HG02973 (cell line): ENCODE measurements around the gene S100A9.
"Not testable (repeated sequence)": the region's sequence is repeated elsewhere in the genome, so short reads cannot be mapped to it uniquely, and the experiment has no call there.

Experiments
- ATAC-seq: cut with Tn5 transposase; IDR thresholded peaks from one replicate; pipeline ENCODE4 v1.9.1; 2021; ENCODE audit warnings: moderate library complexity; ENCODE audit not compliant: unreplicated experiment

S100A9 gene

GRCh38 chr1:153343811-153344717 lies 13.6 kb upstream of the S100A9 start:
- no peak for ATAC-seq

DNA sequence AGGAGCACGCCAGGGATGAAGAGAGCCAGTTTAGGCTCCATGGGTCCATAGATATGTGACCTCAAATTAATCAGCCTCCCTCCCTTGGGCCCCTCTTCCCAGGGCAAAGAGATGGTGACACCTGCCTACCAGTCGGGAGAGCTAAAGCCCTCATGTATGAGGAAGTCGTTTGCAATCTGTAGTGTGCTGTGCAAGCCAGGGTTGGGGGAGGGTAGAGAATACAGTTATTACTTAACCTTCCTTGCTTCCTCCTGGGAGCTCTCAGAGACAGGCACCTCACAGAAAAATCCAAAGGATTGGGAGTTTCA lies 13.0 kb upstream of the S100A9 start:
- ATAC-seq, result no peak

- ATAC-seq, result no peak
Observed at GRCh38 chr1:153345187-153346076, 12.2 kb upstream of the S100A9 start.

DNA sequence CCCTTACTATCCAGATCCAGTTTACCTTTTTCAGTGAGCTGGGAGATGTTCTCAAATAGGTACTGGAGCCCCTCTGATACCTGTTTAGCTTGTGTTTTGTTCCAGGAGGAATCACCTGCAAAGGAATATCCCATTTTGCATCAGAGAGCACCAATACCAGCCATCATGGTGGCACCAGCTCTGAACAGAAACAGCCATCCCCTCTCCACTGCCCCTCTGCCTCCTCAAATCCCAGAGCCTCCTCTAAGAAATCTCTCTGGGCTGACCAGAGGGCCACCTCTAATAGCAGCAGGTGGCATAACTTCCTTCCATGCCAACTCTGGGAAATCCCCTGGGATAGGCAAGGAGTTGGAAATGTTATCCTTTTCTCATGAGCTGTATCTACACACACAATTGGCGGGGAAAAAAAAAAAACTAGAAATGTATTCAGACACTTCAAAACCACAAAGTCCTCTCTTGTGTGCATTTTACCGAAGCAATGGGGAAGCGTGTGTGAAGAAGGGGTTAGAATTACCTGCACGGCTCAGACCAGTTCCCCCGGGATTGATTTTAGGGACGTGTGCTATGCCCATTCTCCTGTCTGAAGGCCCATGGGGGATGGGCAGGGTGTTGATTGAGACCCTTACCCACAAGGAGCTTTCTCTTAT lies 11.5 kb upstream of the S100A9 start:
- no peak for ATAC-seq

DNA sequence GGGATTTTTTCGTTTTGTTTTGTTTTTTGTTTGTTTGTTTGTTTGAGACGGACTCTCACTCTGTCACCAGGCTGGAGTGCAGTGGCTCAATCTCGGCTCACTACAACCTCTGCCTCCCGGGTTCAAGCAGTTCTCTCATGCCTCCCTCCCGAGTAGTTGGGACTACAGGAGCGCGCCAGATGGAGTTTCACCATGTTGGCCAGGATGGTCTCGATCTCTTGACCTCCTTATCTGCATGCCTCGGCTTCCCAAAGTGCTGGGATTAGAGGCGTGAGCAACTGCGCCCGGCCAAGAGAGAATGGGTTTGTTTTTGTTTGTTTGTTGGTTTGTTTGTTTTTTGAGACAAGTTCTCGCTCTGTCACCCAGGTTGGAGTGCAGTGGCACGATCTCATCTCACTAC lies 10.6 kb upstream of the S100A9 start:
- not testable (repeated sequence) for ATAC-seq

DNA sequence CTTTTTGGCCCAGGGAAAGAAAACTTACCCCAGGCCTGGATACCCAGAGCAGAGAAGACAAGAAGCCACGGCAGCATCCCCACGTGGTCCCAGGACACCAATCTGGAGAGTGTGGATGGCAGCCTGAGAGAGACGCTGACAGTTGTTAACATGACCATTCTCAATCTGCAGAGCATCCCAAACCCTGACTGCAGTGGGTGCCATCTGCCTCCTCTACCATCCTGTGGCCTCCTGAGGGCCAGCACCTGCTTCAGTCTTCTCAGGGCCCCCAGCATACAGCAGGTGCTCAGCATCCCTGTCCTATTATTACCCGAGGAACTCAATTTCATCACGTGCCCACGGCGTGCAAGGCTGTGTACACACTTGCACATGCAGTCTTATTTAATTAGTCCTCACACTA lies 9.8 kb upstream of the S100A9 start:
- ATAC-seq, result no peak

- no peak for ATAC-seq
Observed at GRCh38 chr1:153348511-153349362, 8.9 kb upstream of the S100A9 start, which contains the start of gene PGLYRP4. Gene PGLYRP4, minus strand, starts transcription at chr1:153348841. Its CDS starts 909 bp downstream, at chr1:153347932.

DNA sequence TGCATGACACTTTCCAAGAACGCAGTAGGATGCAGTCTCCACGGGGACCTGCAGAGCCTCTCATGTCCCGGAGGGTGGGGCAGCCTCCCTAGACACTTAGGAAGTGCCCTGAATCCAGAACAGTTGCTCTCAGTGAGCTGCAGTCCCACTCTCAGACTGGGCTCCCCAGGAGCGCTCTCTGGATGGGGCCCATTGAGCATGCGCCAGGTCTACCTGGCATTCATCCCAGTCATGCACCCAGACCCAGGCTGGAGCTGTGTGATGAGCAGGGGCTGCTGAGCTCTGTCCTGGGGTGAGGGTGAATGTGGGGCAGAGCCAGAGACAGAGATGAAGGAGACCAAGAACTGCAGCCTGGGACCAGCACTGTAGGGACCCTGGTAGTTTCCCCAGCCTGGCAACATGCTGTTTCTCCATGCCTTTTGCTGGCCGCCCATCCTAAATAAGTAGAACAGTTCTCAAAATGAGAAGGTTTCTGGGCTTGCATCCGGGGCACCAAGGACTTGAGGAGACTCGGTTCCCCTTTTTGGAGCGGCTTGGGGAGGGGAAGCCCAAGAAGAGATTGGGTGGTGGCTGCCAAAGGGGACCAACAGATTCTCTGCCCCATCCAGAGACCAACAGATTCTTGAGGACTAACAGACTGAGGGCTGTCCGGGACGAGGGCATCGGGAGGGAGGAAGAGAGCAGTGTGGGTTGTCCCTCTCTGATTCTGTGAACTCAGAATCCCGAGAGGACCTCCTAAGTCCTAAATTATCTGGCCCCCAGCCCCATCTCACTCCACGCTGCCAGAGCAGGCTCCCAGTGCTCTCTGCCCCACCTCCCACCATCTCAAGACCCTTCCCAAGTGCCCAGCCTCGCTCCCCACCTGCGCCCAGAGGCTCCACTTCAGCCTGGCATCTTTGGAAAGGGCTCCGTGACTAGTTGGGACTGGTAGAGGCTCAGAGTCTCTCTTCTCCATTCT lies 8.0 kb upstream of the S100A9 start:
- no peak for ATAC-seq

GRCh38 chr1:153350321-153350957 lies 7.2 kb upstream of the S100A9 start:
- no peak for ATAC-seq

DNA sequence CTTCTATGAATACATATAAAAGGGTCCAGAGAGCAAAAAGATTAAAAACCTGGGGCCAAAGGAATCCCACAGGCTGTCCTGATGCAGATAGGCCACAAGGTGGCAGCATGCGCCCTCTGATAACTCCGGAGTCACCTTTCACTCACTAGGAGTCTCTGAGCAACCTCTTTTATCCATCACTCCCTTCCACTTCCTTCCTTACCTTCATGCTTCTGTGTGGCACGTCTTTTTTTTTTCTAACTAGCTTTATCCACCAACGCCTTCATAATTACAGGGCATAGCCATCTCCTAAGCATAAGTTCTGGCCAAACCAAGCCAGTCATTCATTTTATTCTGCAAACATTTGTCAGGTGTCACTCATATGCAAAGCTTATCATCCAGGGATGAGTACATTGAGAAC lies 5.1 kb upstream of the S100A9 start:
- no peak for ATAC-seq

- no peak for ATAC-seq
Observed at GRCh38 chr1:153353226-153353947, 4.3 kb upstream of the S100A9 start.

GRCh38 chr1:153354515-153355193 lies 3.0 kb upstream of the S100A9 start:
- ATAC-seq, result no peak

- no peak for ATAC-seq
Observed at GRCh38 chr1:153355445-153356071, 2.1 kb upstream of the S100A9 start.

DNA sequence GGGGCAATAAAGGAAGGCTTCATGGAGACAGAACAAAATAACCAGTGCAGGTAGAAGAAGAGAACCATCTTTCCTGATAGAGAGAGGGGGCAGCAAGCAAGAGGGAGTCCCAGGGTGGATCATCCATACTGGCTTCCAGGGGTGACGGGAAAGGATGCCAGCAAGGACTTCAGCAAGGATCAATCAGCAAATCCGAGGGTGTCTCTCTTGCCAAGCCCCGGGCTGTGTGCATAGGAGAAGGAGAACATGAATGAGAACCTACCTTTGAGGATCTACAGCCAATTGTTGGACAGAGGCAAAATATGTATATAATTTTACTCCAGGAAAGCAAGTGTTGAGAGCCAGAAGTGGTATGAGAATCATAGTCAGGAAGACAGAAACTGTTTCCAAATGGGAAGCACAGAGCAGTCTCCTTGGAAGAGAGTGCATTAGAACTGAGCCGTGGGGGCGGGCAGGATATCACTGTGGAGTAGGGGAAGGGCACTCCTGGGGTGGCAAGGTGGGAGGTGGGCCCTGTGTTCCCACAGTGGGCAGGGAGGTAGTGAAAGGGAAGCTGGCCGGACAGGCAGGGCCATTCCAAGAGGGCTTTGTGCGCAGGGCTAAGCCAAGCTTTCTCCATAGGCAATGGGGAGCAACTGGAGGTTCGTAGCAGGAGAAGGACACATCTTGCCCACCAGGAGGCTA lies 1.1 kb upstream of the S100A9 start:
- no peak for ATAC-seq

- ATAC-seq, result no peak
Observed at GRCh38 chr1:153357076-153357852, 390 bp upstream of the S100A9 start.

- no peak for ATAC-seq
Observed at GRCh38 chr1:153358691-153358975, 979 bp downstream of the S100A9 start.
